ENCODE measurements around the gene BCLAF3. TPM values are rescaled to one million over a fixed set of nuclear protein-coding genes. Genes with fewer than 3 reads are reported as not detected.

The BCLAF3 gene
- total and polyA plus RNA-seq, 2 of the 13 experiments (the other 11 are each of a cell fraction or from before 2014, with no cell fraction given), result 1.5 to 2.7 TPM

- no peak for TF ChIP-seq ZBTB26 (CRISPR knock-in tag; IDR thresholded peaks at IDR 0.05; ENCODE audit: borderline replicate concordance)
Measured at GRCh38 chrX:20015422-20015821, 24.6 kb upstream of the BCLAF3 start (continued).

DNA sequence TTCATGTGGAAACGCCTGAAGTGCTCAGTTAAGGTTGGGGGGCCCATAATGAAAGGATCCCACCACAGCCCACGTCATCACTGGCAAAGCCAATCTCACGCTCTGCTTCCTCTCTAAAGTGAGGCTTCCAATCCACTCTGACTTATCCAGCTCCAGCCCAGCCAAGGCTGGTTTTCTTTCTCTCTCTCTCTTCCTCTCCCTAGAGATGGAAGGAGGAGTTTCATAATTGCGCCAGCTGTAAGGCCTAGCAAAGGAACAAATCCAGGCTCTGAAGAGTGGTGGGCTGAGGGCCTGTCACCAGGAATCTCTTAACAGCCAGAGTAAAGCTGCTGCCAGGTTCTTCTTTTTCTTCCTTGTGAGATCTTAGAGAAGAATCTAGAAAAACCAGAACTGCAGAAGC lies 20.7 kb upstream of the BCLAF3 start:
- no peak overlapping the region for H2AFZ ChIP-seq (ENCODE audit: low read length)
- H3K4me3 ChIP-seq (replicated peaks in 1 of 3; ENCODE audit: insufficient read depth in 1 of 3, low read depth in 2 of 3, low read length in 3 of 3), result no peak overlapping the region
- peaks cover 0 to 4% of the 10 kb centered on the region in 2 experiments; a peak in 1 of 5 replicates for H3K36me3 ChIP-seq (replicated peaks in 1 of 2; ENCODE audit: control insufficient read depth in 1 of 2, insufficient read depth in 2 of 2, low read length in 2 of 2)
- H3K27me3 ChIP-seq (ENCODE audit: control insufficient read depth in 1 of 2, insufficient read depth in 2 of 2, low read length in 2 of 2), result no peaks in the 10 kb centered on the region
- no peak overlapping the region for H3K4me2 ChIP-seq (ENCODE audit: low read depth, low read length)
- no peaks in the 10 kb centered on the region for H3K79me2 ChIP-seq (ENCODE audit: insufficient read depth, low read length)
- TF ChIP-seq, protein P1, sequence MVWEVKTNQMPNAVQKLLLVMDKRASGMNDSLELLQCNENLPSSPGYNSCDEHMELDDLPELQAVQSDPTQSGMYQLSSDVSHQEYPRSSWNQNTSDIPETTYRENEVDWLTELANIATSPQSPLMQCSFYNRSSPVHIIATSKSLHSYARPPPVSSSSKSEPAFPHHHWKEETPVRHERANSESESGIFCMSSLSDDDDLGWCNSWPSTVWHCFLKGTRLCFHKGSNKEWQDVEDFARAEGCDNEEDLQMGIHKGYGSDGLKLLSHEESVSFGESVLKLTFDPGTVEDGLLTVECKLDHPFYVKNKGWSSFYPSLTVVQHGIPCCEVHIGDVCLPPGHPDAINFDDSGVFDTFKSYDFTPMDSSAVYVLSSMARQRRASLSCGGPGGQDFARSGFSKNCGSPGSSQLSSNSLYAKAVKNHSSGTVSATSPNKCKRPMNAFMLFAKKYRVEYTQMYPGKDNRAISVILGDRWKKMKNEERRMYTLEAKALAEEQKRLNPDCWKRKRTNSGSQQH (CRISPR knock-in tag; IDR thresholded peaks at IDR 0.05; ENCODE audit: low read depth), result no peak
- no peak for TF ChIP-seq FOXP4 (CRISPR knock-in tag; IDR thresholded peaks at IDR 0.05)
- no peaks in the 10 kb centered on the region for H3K9me3 ChIP-seq (ENCODE audit: low read length)
- FAIRE-seq (no peak), ATAC-seq (no peak), DNase-seq (ENCODE audit: low spot score) (no peak)
- BruUV-seq (replicated peaks), result no TSS peak
- 97% methylated on average over 3 of the region's 4 CpGs for WGBS (ENCODE audit: low lambda C conversion rate)
- no peaks in the 10 kb centered on the region for H4K20me1 ChIP-seq (ENCODE audit: insufficient read depth, low read length)
- in situ Hi-C loops (cut with HindIII; ENCODE audit: extremely low pct_ligation_motif_present, low pct_unique_long_range_greater_than_20kb), result no loop called here
- intact Hi-C loops (cut with micrococcal nuclease; ENCODE audit: unreplicated experiment), result no loop called here
- CTCF ChIA-PET (ENCODE audit: low intra/inter-chr PET ratio, low total read pairs), result no interaction called here
- H3K4me1 ChIP-seq (ENCODE audit: insufficient read depth, low read length), result no peaks in the 10 kb centered on the region
- POLR2A ChIA-PET, result no interaction called here
- H3K27ac ChIP-seq (ENCODE audit: extremely low read length, insufficient read depth, low read length), result no peak overlapping the region
- no peak overlapping the region for H3K9ac ChIP-seq (ENCODE audit: insufficient read depth, low read depth, low read length)
